ENCODE results near the gene CCR5. TPM values are rescaled to one million over a fixed set of nuclear protein-coding genes. Genes with fewer than 3 reads are reported as not detected.
A peak's percentile ranks its signal among the peaks of the same experiment; 100 is the strongest.
"Not testable (repeated sequence)": the region's sequence is repeated elsewhere in the genome, so short reads cannot be mapped to it uniquely, and the experiment has no call there.

CCR5 gene
- total RNA-seq, 1 donor from 2014 or later, result 0.52 TPM

- H3K9ac ChIP-seq (ENCODE audit: low read depth in 1 of 3, low read length in 3 of 3), result no peak overlapping the region
- H3K9me3 ChIP-seq (ENCODE audit: control insufficient read depth in 3 of 3, low read length in 3 of 3), result no peaks in the 10 kb centered on the region
- H3K36me3 ChIP-seq (ENCODE audit: control insufficient read depth in 3 of 3, insufficient read depth in 3 of 3, low read length in 3 of 3), result no peaks in the 10 kb centered on the region
- H3K27ac ChIP-seq (ENCODE audit: low read depth, low read length), result no peak overlapping the region
- H3K4me3 ChIP-seq (ENCODE audit: low read length in 3 of 3), result no peak overlapping the region
- H3K4me1 ChIP-seq (ENCODE audit: control insufficient read depth in 3 of 3, insufficient read depth in 3 of 3, low read length in 3 of 3), result peaks cover 0 to 18% (median 16%) of the 10 kb centered on the region in 3 donors
- no peaks in the 10 kb centered on the region for H3K27me3 ChIP-seq (ENCODE audit: control insufficient read depth in 3 of 3, insufficient read depth in 3 of 3, low read length in 3 of 3)
Measured at GRCh38 chr3:46395766-46396530, 25.2 kb downstream of the CCR5 start.

- no peaks in the 10 kb centered on the region for H3K27me3 ChIP-seq (ENCODE audit: control insufficient read depth in 3 of 3, insufficient read depth in 3 of 3, low read length in 3 of 3)
- H3K9me3 ChIP-seq (ENCODE audit: control insufficient read depth in 3 of 3, low read length in 3 of 3), result no peaks in the 10 kb centered on the region
- no peak overlapping the region for H3K27ac ChIP-seq (ENCODE audit: low read depth, low read length)
- H3K9ac ChIP-seq (ENCODE audit: low read depth in 1 of 3, low read length in 3 of 3), result peak overlapping the region in 1 of 3 donors; percentile 57
- no peak overlapping the region for H3K4me3 ChIP-seq (ENCODE audit: low read length in 3 of 3)
- H3K4me1 ChIP-seq (ENCODE audit: control insufficient read depth in 3 of 3, insufficient read depth in 3 of 3, low read length in 3 of 3), result peaks cover 0 to 18% (median 16%) of the 10 kb centered on the region in 3 donors
- H3K36me3 ChIP-seq (ENCODE audit: control insufficient read depth in 3 of 3, insufficient read depth in 3 of 3, low read length in 3 of 3), result no peaks in the 10 kb centered on the region
Measured at GRCh38 chr3:46397111-46397510, 26.4 kb downstream of the CCR5 start.

GRCh38 chr3:46398186-46398955 lies 27.6 kb downstream of the CCR5 start:
- Histone ChIP-seq H3K27me3 (ENCODE audit: control insufficient read depth in 3 of 3, insufficient read depth in 3 of 3, low read length in 3 of 3) (no peaks in the 10 kb centered on the region), H3K27ac (ENCODE audit: low read depth, low read length) (no peak overlapping the region), H3K36me3 (ENCODE audit: control insufficient read depth in 3 of 3, insufficient read depth in 3 of 3, low read length in 3 of 3) (no peaks in the 10 kb centered on the region), H3K4me1 (ENCODE audit: control insufficient read depth in 3 of 3, insufficient read depth in 3 of 3, low read length in 3 of 3) (peaks cover 0 to 18% (median 16%) of the 10 kb centered on the region in 3 donors), H3K4me3 (ENCODE audit: low read length in 3 of 3) (no peak overlapping the region), H3K9me3 (ENCODE audit: control insufficient read depth in 3 of 3, low read length in 3 of 3) (no peaks in the 10 kb centered on the region), H3K9ac (ENCODE audit: low read depth in 1 of 3, low read length in 3 of 3) (no peak overlapping the region)

GRCh38 chr3:46399098-46399497 lies 28.4 kb downstream of the CCR5 start:
- Histone ChIP-seq H3K9ac (ENCODE audit: low read depth in 1 of 3, low read length in 3 of 3) (no peak overlapping the region), H3K27me3 (ENCODE audit: control insufficient read depth in 3 of 3, insufficient read depth in 3 of 3, low read length in 3 of 3) (no peaks in the 10 kb centered on the region), H3K4me3 (ENCODE audit: low read length in 3 of 3) (no peak overlapping the region), H3K4me1 (ENCODE audit: control insufficient read depth in 3 of 3, insufficient read depth in 3 of 3, low read length in 3 of 3) (peaks cover 0 to 16% (median 13%) of the 10 kb centered on the region in 3 donors), H3K27ac (ENCODE audit: low read depth, low read length) (no peak overlapping the region), H3K9me3 (ENCODE audit: control insufficient read depth in 3 of 3, low read length in 3 of 3) (no peaks in the 10 kb centered on the region), H3K36me3 (ENCODE audit: control insufficient read depth in 3 of 3, insufficient read depth in 3 of 3, low read length in 3 of 3) (no peaks in the 10 kb centered on the region)

GRCh38 chr3:46399557-46399956 lies 28.8 kb downstream of the CCR5 start:
- H3K27ac ChIP-seq (ENCODE audit: low read depth, low read length), result no peak overlapping the region
- peaks cover 0 to 16% (median 13%) of the 10 kb centered on the region in 3 donors for H3K4me1 ChIP-seq (ENCODE audit: control insufficient read depth in 3 of 3, insufficient read depth in 3 of 3, low read length in 3 of 3)
- no peaks in the 10 kb centered on the region for H3K36me3 ChIP-seq (ENCODE audit: control insufficient read depth in 3 of 3, insufficient read depth in 3 of 3, low read length in 3 of 3)
- H3K4me3 ChIP-seq (ENCODE audit: low read length in 3 of 3), result no peak overlapping the region
- H3K27me3 ChIP-seq (ENCODE audit: control insufficient read depth in 3 of 3, insufficient read depth in 3 of 3, low read length in 3 of 3), result no peaks in the 10 kb centered on the region
- no peaks in the 10 kb centered on the region for H3K9me3 ChIP-seq (ENCODE audit: control insufficient read depth in 3 of 3, low read length in 3 of 3)
- no peak overlapping the region for H3K9ac ChIP-seq (ENCODE audit: low read depth in 1 of 3, low read length in 3 of 3)

- Histone ChIP-seq H3K27me3 (ENCODE audit: control insufficient read depth in 3 of 3, insufficient read depth in 3 of 3, low read length in 3 of 3) (no peaks in the 10 kb centered on the region), H3K4me3 (ENCODE audit: low read length in 3 of 3) (no peak overlapping the region), H3K27ac (ENCODE audit: low read depth, low read length) (no peak overlapping the region), H3K9me3 (ENCODE audit: control insufficient read depth in 3 of 3, low read length in 3 of 3) (no peaks in the 10 kb centered on the region), H3K9ac (ENCODE audit: low read depth in 1 of 3, low read length in 3 of 3) (no peak overlapping the region), H3K36me3 (ENCODE audit: control insufficient read depth in 3 of 3, insufficient read depth in 3 of 3, low read length in 3 of 3) (no peaks in the 10 kb centered on the region), H3K4me1 (ENCODE audit: control insufficient read depth in 3 of 3, insufficient read depth in 3 of 3, low read length in 3 of 3) (peaks cover 0 to 16% (median 13%) of the 10 kb centered on the region in 3 donors)
Measured at GRCh38 chr3:46400000-46400734, 29.4 kb downstream of the CCR5 start.

GRCh38 chr3:46400846-46401245 lies 30.1 kb downstream of the CCR5 start:
- Histone ChIP-seq H3K27ac (ENCODE audit: low read depth, low read length) (no peak overlapping the region), H3K4me3 (ENCODE audit: low read length in 3 of 3) (no peak overlapping the region), H3K36me3 (ENCODE audit: control insufficient read depth in 3 of 3, insufficient read depth in 3 of 3, low read length in 3 of 3) (no peaks in the 10 kb centered on the region), H3K9ac (ENCODE audit: low read depth in 1 of 3, low read length in 3 of 3) (no peak overlapping the region), H3K9me3 (ENCODE audit: control insufficient read depth in 3 of 3, low read length in 3 of 3) (no peaks in the 10 kb centered on the region), H3K27me3 (ENCODE audit: control insufficient read depth in 3 of 3, insufficient read depth in 3 of 3, low read length in 3 of 3) (no peaks in the 10 kb centered on the region), H3K4me1 (ENCODE audit: control insufficient read depth in 3 of 3, insufficient read depth in 3 of 3, low read length in 3 of 3) (peaks cover 1 to 17% (median 16%) of the 10 kb centered on the region in 3 donors)

- peaks cover 5 to 16% (median 11%) of the 10 kb centered on the region in 3 donors for H3K4me1 ChIP-seq (ENCODE audit: control insufficient read depth in 3 of 3, insufficient read depth in 3 of 3, low read length in 3 of 3)
- no peak overlapping the region for H3K4me3 ChIP-seq (ENCODE audit: low read length in 3 of 3)
- H3K27me3 ChIP-seq (ENCODE audit: control insufficient read depth in 3 of 3, insufficient read depth in 3 of 3, low read length in 3 of 3), result no peaks in the 10 kb centered on the region
- H3K9ac ChIP-seq (ENCODE audit: low read depth in 1 of 3, low read length in 3 of 3), result no peak overlapping the region
- H3K36me3 ChIP-seq (ENCODE audit: control insufficient read depth in 3 of 3, insufficient read depth in 3 of 3, low read length in 3 of 3), result no peaks in the 10 kb centered on the region
- H3K9me3 ChIP-seq (ENCODE audit: control insufficient read depth in 3 of 3, low read length in 3 of 3), result no peaks in the 10 kb centered on the region
- H3K27ac ChIP-seq (ENCODE audit: low read depth, low read length), result no peak overlapping the region
Measured at GRCh38 chr3:46401579-46401978, 30.8 kb downstream of the CCR5 start.

- H3K27ac ChIP-seq (ENCODE audit: low read depth, low read length); H3K9me3 ChIP-seq (ENCODE audit: control insufficient read depth in 3 of 3, low read length in 3 of 3); H3K36me3 ChIP-seq (ENCODE audit: control insufficient read depth in 3 of 3, insufficient read depth in 3 of 3, low read length in 3 of 3); H3K9ac ChIP-seq (ENCODE audit: low read depth in 1 of 3, low read length in 3 of 3); H3K27me3 ChIP-seq (ENCODE audit: control insufficient read depth in 3 of 3, insufficient read depth in 3 of 3, low read length in 3 of 3); H3K4me3 ChIP-seq (ENCODE audit: low read length in 3 of 3): not testable (repeated sequence)
- peaks cover 14 to 20% (median 16%) of the 10 kb centered on the region in 3 donors for H3K4me1 ChIP-seq (ENCODE audit: control insufficient read depth in 3 of 3, insufficient read depth in 3 of 3, low read length in 3 of 3)
Measured at GRCh38 chr3:46402902-46403301, 32.2 kb downstream of the CCR5 start.

Measured in skeletal muscle tissue (tissue), 4 donors.